Breast epithelium (tissue), 4 donors: ENCODE results near the gene AZGP1. TPM values are rescaled to one million over a fixed set of nuclear protein-coding genes. Genes with fewer than 3 reads are reported as not detected.
"Not testable (repeated sequence)": the region's sequence is repeated elsewhere in the genome, so short reads cannot be mapped to it uniquely, and the experiment has no call there.

ENCODE experiments used
- DNase-seq, 2 donors: peaks; one replicate each; pipeline ENCODE4 v3.0.0-alpha.2; 2019; ENCODE audit warnings: low spot score in 2 of 2
- H3K27ac ChIP-seq, 2 donors: fragments of 200-600 bp; sonication (generic) in 1 of 2; one replicate each; pipeline ENCODE4 v1.5.1; 2016 to 2019; ENCODE audit warnings: mild to moderate bottlenecking in 1 of 2
- H3K27me3 ChIP-seq, 2 donors: fragments of 200-600 bp; sonication (generic) in 1 of 2; one replicate each; pipeline versions ENCODE4 v1.5.1 to v1.6.0; 2017 to 2019; ENCODE audit warnings: control low read depth in 1 of 2, mild to moderate bottlenecking in 1 of 2
- H3K36me3 ChIP-seq: fragments of 200-600 bp; one replicate; pipeline ENCODE4 v1.5.1; 2019
- H3K4me1 ChIP-seq, 2 donors: fragments of 200-600 bp; sonication (generic); one replicate each; pipeline ENCODE4 v1.5.1; 2016 to 2019; ENCODE audit warnings: control low read depth in 1 of 2
- H3K4me3 ChIP-seq, 3 donors: fragments of 200-600 bp; sonication (generic); 1 replicate in 2 of 3; 2 replicates in 1 of 3; pipeline ENCODE4 v1.5.1; 2016 to 2019; ENCODE audit warnings: mild to moderate bottlenecking in 3 of 3, moderate library complexity in 2 of 3
- H3K9me3 ChIP-seq, 2 donors: fragments of 200-600 bp; sonication (generic) in 1 of 2; one replicate each; pipeline ENCODE4 v1.5.1; 2016 to 2019; ENCODE audit warnings: control low read depth in 1 of 2
- POLR2A ChIP-seq: fragments of 450-650 bp; IDR thresholded peaks from one replicate; pipeline ENCODE4 v1.6.1; 2016; ENCODE audit warnings: antibody characterized with exemption, mild to moderate bottlenecking, moderate library complexity
- POLR2AphosphoS5 ChIP-seq, 3 donors: sonication (generic); formaldehyde crosslinking; IDR thresholded peaks; one replicate each; pipeline ENCODE4 v1.6.1; 2017; ENCODE audit warnings: antibody characterized with exemption in 3 of 3
- intact Hi-C: fragments of 100-400 bp; cut with DNase I; formaldehyde crosslinking; loops from one replicate; pipeline ENCODE4 v1.15.1; 2023; ENCODE audit warnings: low total_unique reads
- total RNA-seq, 3 donors: library from RNA; depleted of rRNA; stranded (reverse); fragments of >200 nt; gene quantifications; one replicate each; pipeline ENCODE4 v1.1.0, GENCODE V29; 2016
- TF ChIP-seq, protein P1 (sequence below), 3 donors: fragments of 450-650 bp; IDR thresholded peaks; one replicate each; pipeline ENCODE4 v1.5.1; 2016 to 2017; ENCODE audit warnings: antibody characterized with exemption in 3 of 3, mild to moderate bottlenecking in 3 of 3, moderate library complexity in 3 of 3

Gene AZGP1
- total RNA-seq, 3 donors from 2014 or later = 40.0 to 4,981 (median 3,161) TPM

DNA sequence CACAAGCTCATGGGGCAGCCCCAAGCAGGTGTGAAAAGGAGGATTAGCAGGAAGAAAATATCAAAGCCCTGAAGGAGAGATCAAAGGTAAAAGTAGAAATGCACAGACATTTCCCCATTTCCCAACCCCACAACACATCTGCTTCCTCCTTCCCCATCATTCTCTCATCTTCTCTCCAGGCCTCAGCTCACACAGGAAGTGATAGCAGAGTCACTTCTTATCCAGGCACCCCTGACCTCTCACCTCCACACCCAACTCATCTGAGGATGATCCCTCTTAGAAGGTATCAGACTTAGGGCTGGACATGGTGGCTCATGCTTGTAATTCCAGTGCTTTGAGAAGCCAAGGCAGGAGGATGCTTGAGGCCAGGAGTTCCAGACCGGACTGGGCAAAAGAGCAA, 28.2 kb downstream of the AZGP1 start:
- Histone ChIP-seq H3K9me3 (peaks cover 0 to 4% of the 10 kb centered on the region in 2 donors), H3K4me3 (no peak overlapping the region), H3K27ac (peak overlapping the region; percentile 40 to 52), H3K4me1 (peaks cover 0 to 5% of the 10 kb centered on the region in 2 donors), H3K27me3 (no peaks in the 10 kb centered on the region), H3K36me3 (no peaks in the 10 kb centered on the region)
- no peak for TF ChIP-seq POLR2AphosphoS5 (IDR thresholded peaks at IDR 0.05)
- TF ChIP-seq, protein P1, sequence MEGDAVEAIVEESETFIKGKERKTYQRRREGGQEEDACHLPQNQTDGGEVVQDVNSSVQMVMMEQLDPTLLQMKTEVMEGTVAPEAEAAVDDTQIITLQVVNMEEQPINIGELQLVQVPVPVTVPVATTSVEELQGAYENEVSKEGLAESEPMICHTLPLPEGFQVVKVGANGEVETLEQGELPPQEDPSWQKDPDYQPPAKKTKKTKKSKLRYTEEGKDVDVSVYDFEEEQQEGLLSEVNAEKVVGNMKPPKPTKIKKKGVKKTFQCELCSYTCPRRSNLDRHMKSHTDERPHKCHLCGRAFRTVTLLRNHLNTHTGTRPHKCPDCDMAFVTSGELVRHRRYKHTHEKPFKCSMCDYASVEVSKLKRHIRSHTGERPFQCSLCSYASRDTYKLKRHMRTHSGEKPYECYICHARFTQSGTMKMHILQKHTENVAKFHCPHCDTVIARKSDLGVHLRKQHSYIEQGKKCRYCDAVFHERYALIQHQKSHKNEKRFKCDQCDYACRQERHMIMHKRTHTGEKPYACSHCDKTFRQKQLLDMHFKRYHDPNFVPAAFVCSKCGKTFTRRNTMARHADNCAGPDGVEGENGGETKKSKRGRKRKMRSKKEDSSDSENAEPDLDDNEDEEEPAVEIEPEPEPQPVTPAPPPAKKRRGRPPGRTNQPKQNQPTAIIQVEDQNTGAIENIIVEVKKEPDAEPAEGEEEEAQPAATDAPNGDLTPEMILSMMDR (IDR thresholded peaks at IDR 0.05) = no peak
- TF ChIP-seq POLR2A = no peak
- intact Hi-C loops = no loop called here
- no peak for DNase-seq

DNA sequence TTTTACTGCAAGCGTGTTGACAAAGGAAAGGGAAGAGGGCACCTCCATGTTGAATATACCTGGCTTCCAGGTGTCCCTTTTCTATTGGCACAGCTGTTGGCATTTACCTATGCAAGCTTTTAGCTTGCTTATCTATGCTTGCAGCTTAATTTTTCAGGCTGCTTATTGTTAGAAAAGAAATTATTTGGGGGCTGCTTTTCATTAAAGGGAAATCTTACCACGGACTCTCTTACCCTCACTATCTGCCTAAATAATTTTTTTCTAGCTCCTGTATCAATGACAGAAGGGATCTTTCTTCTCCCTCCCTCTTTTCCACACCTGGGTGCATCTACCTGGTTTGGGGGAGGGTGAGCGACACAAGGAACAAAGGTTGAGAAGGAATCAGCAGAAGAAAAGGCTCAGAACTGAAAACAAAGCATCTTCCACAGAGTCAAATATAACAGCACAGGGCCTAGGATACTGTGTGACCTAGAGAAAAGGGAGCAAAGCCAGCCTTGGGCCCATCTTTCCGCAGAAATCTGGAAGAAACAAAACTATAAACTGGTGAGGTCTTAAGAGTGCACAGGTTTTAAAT, 31.2 kb downstream of the AZGP1 start:
- H3K9me3 ChIP-seq = no peaks in the 10 kb centered on the region
- peaks cover 0 to 5% of the 10 kb centered on the region in 2 donors for H3K4me1 ChIP-seq
- peak overlapping the region; percentile 80 to 82 for H3K27ac ChIP-seq
- H3K36me3 ChIP-seq = no peaks in the 10 kb centered on the region
- DNase-seq = no peak
- no peak overlapping the region for H3K4me3 ChIP-seq
- TF ChIP-seq POLR2A = no peak
- intact Hi-C loops = no loop called here
- no peaks in the 10 kb centered on the region for H3K27me3 ChIP-seq

DNA sequence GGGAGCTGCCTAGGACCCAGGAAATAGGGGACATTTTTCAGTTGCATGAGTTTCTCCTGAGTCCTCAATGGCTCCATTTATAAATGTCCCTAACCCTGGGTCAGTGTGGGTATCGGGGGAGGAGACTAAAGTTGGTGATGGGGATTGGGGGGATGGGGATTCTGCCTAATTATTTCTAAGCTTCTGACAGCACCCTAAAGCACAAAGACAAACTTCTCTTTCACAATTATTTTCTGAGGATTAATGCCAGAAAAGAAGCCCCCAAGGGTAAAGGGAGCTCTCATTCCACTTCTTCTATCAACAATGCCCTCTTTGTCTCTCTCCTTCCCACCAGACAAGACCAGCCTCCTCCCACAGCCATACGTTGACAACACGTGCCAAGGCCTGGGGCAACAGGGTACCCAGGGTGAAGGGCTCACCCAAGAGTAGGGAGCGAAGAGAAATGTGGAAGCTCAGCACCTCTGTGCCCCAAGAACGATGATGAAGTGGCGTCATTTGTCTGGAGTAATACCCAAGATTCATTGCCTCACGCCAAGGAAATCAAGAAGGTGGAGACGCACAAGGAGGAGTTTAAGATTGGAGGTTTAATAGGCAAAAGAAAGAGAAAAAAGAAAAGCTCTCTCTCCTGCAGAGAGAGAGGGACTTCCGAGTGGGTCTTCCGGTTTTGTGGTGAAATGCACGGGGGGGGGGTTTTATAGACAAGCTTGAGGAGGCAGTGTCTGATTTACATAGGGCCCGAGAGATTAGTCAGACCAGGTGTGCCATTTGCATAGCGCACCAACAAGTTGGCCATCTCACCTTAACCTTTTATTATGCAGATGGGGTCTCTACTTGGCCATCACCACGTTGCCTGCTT, 32.0 kb downstream of the AZGP1 start:
- Histone ChIP-seq H3K9me3 (peaks cover 0 to 3% of the 10 kb centered on the region in 2 donors), H3K27ac (peak overlapping the region; percentile 80 to 82), H3K4me3 (no peak overlapping the region), H3K36me3 (no peaks in the 10 kb centered on the region), H3K4me1 (peaks cover 0 to 5% of the 10 kb centered on the region in 2 donors), H3K27me3 (no peaks in the 10 kb centered on the region)
- TF ChIP-seq POLR2A (no peak), POLR2AphosphoS5 (IDR thresholded peaks at IDR 0.05) (peak in 1 of 3 donors; percentile 10)
- intact Hi-C loops = no loop called here
- peak in 1 of 2 donors; percentile 48 for DNase-seq

DNA sequence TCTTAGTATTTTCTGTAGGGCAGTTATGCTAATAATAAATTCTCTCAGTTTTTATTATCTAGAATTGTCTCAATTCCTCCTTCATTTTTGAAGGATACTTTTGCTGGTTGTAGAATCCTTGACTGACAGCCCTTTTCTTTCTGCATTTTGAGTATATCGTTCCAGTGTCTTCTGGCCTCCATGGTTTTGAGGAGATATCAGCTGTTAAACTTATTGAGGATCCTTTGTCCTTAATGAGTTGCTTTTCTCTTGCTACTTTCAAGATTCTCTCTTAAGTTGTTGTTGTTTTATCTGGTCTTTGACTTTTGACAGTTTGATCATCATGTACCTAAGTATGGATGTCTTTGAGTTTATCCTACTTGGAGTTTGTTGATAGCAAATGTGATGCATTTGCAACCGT, 37.5 kb downstream of the AZGP1 start:
- Histone ChIP-seq H3K27me3 (no peaks in the 10 kb centered on the region), H3K27ac (no peak overlapping the region), H3K9me3 (peaks cover 6 to 9% of the 10 kb centered on the region in 2 donors), H3K4me1 (no peaks in the 10 kb centered on the region), H3K4me3 (no peak overlapping the region), H3K36me3 (no peaks in the 10 kb centered on the region)
- DNase-seq = no peak
- TF ChIP-seq, protein P1 (IDR thresholded peaks at IDR 0.05) = no peak
- TF ChIP-seq POLR2A = no peak
- TF ChIP-seq POLR2AphosphoS5 (IDR thresholded peaks at IDR 0.05) = no peak
- intact Hi-C loops = no loop called here

DNA sequence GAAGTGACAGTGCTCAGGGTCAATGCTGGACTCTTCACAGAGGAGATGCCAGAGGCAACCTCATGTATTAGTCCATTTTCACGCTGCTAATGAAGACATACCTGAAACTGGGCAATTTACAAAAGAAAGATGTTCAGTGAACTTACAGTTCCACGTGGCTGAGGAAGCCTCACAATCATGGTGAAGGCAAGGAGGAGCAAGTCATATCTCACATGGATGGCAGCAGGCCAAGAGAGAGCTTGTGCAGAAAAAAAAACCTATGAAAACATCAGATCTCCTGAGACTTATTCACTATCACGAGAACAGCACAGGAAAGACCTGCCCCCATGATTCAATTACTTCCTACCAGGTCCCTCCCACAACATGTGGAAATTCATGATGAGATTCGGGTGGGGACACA, 40.8 kb downstream of the AZGP1 start:
- H3K27ac ChIP-seq, H3K36me3 ChIP-seq, H3K27me3 ChIP-seq, DNase-seq, H3K4me1 ChIP-seq, H3K4me3 ChIP-seq, intact Hi-C loops, H3K9me3 ChIP-seq: not testable (repeated sequence)

DNA sequence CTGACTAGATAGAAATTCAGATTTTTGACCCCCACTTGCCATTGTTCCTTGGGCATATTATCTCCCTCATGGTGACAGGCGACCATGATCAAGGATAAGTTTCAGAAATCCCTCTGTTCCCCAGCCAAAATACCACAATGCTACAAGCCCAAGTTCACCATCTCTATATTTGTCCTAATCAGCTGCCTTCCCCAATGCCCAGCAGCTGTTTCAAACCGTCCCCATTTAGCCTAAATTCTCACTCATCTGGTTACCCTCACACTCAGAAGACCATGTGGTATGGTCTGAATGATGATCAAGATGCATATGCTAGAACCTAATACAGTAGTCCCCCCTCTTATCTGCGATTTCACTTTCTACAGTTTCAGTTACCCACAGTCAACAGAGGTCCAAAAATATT, 45.5 kb downstream of the AZGP1 start:
- H3K9me3 ChIP-seq = no peaks in the 10 kb centered on the region
- H3K4me1 ChIP-seq = peaks cover 0 to 7% of the 10 kb centered on the region in 2 donors
- no peaks in the 10 kb centered on the region for H3K27me3 ChIP-seq
- H3K27ac ChIP-seq = peak overlapping the region; percentile 50 to 59
- intact Hi-C loops = no loop called here
- TF ChIP-seq POLR2A (no peak), POLR2AphosphoS5 (IDR thresholded peaks at IDR 0.05) (no peak)
- TF ChIP-seq, protein P1 (IDR thresholded peaks at IDR 0.05) = no peak
- no peaks in the 10 kb centered on the region for H3K36me3 ChIP-seq
- no peak overlapping the region for H3K4me3 ChIP-seq
- no peak for DNase-seq
